Measurements from ENCODE around the gene ANKLE2.

ANKLE2 gene

GRCh38 chr12:132687211-132688164 is 74.1 kb downstream of the ANKLE2 start, which contains the start of the genes POLE and PXMP2:
Gene POLE, minus strand, starts transcription at chr12:132687342. Its CDS starts 27 bp downstream, at chr12:132687315.
Gene PXMP2, plus strand, starts transcription at chr12:132687587. Its CDS starts 84 bp downstream, at chr12:132687671.
- peak; percentile 98 for DNase-seq (ENCODE audit: low spot score)

GRCh38 chr12:132686825-132687210 is 74.8 kb downstream of the ANKLE2 start:
- no peak for DNase-seq (ENCODE audit: low spot score)

GRCh38 chr12:132685400-132685799 is 76.2 kb downstream of the ANKLE2 start:
- DNase-seq (ENCODE audit: low spot score): no peak

GRCh38 chr12:132677492-132677891 is 84.1 kb downstream of the ANKLE2 start:
- DNase-seq (ENCODE audit: low spot score): no peak

- no peak for DNase-seq (ENCODE audit: low spot score)
Measured at GRCh38 chr12:132675757-132676432, 85.7 kb downstream of the ANKLE2 start.

Measured in LoVo (cell line).